Common myeloid progenitor, CD34-positive (primary cell): ENCODE data around the gene C6orf58.
A peak's percentile ranks its signal among the peaks of the same experiment; 100 is the strongest.

Source experiments
- CTCF ChIA-PET: fragments of 350-600 bp; sonication (Branson Sonifier 250); formaldehyde crosslinking; loops from one replicate; lab custom pipeline; 2021; ENCODE audit warnings: antibody characterized with exemption; lab: Charles Lee
- POLR2A ChIA-PET: fragments of 350-600 bp; sonication (Branson Sonifier 250); formaldehyde crosslinking; loops from one replicate; lab custom pipeline; 2021; ENCODE audit warnings: antibody characterized with exemption; lab: Charles Lee
- DNase-seq, 3 donors: peaks; one replicate each; pipeline versions ENCODE4 v3.0.0 to v3.0.0-alpha.2; 2013
- H3K27ac ChIP-seq, 2 experiments: 1 replicate in 1 of 2; 2 replicates in 1 of 2; pipeline ENCODE4 v1.7.0; 2013; ENCODE audit warnings: inconsistent platforms in 2 of 2, low read length in 2 of 2, mild to moderate bottlenecking in 2 of 2, low read depth in 1 of 2, moderate library complexity in 1 of 2; ENCODE audit not compliant: severe bottlenecking in 2 of 2, insufficient read depth in 1 of 2, poor library complexity in 1 of 2
- H3K27me3 ChIP-seq, 5 experiments: replicated peaks in 2 of 5; 1 replicate in 3 of 5; 2 replicates in 2 of 5; pipeline versions ENCODE4 v1.6.1 to v1.7.0; 2013; ENCODE audit warnings: low read length in 4 of 5, mild to moderate bottlenecking in 2 of 5, moderate library complexity in 2 of 5, inconsistent platforms in 1 of 5; ENCODE audit not compliant: insufficient read depth in 5 of 5, control insufficient read depth in 4 of 5
- H3K36me3 ChIP-seq, 4 experiments: 1 replicate in 2 of 4; 2 replicates in 2 of 4; pipeline versions ENCODE4 v1.6.1 to v1.7.0; 2013; ENCODE audit warnings: low read length in 3 of 4, control low read depth in 1 of 4, mild to moderate bottlenecking in 1 of 4; ENCODE audit not compliant: control insufficient read depth in 4 of 4, insufficient read depth in 4 of 4
- H3K4me1 ChIP-seq, 4 experiments: 1 replicate in 3 of 4; 2 replicates in 1 of 4; pipeline versions ENCODE4 v1.6.1 to v1.7.1; 2013; ENCODE audit warnings: low read length in 3 of 4, mild to moderate bottlenecking in 3 of 4, control low read depth in 1 of 4, inconsistent platforms in 1 of 4, moderate library complexity in 1 of 4; ENCODE audit not compliant: control insufficient read depth in 4 of 4, insufficient read depth in 4 of 4; ENCODE audit errors: control extremely low read depth in 1 of 4
- H3K4me3 ChIP-seq, 7 experiments: 1 replicate in 4 of 7; 2 replicates in 3 of 7; pipeline versions ENCODE4 v1.5.1 to v1.7.0; 2013; ENCODE audit warnings: mild to moderate bottlenecking in 7 of 7, low read length in 6 of 7, moderate library complexity in 6 of 7, inconsistent platforms in 2 of 7, low read depth in 2 of 7, control low read depth in 1 of 7; ENCODE audit not compliant: insufficient read depth in 4 of 7, control insufficient read depth in 1 of 7; ENCODE audit errors: extremely low read depth in 1 of 7
- H3K9me3 ChIP-seq, 5 experiments: 1 replicate in 4 of 5; 2 replicates in 1 of 5; pipeline versions ENCODE4 v1.6.1 to v1.7.1; 2013; ENCODE audit warnings: low read length in 4 of 5, mild to moderate bottlenecking in 2 of 5, inconsistent platforms in 1 of 5, low read depth in 1 of 5, moderate library complexity in 1 of 5; ENCODE audit not compliant: control insufficient read depth in 4 of 5, insufficient read depth in 2 of 5; ENCODE audit errors: control extremely low read depth in 1 of 5
- WGBS: methylation state at CpG from one replicate; pipeline ENCODE4 v1.1.5; 2013; ENCODE audit not compliant: insufficient coverage; 5-methylcytosine and 5-hydroxymethylcytosine counted together

C6orf58 gene

GRCh38 chr6:127550403-127550802 is 26.6 kb upstream of the C6orf58 start:
- POLR2A ChIA-PET = no interaction called here
- CTCF ChIA-PET = no interaction called here
- no peak overlapping the region for H3K27ac ChIP-seq

GRCh38 chr6:127554435-127555006 is 22.5 kb upstream of the C6orf58 start:
- CTCF ChIA-PET = no interaction called here
- Histone ChIP-seq H3K4me3 (no peak overlapping the region), H3K27ac (no peak overlapping the region), H3K4me1 (no peaks in the 10 kb centered on the region), H3K9me3 (no peaks in the 10 kb centered on the region), H3K36me3 (no peaks in the 10 kb centered on the region), H3K27me3 (peaks cover 0 to 3% (median 0%) of the 10 kb centered on the region in 5 experiments)
- DNase-seq = peak in 2 of 3 donors; percentile 6 to 23
- 56% methylated on average over 2 of the region's 2 CpGs for WGBS
- POLR2A ChIA-PET = no interaction called here

More at GRCh38 chr6:127550403-127550802, 26.6 kb upstream of the C6orf58 start:
- H3K4me1 ChIP-seq = no peaks in the 10 kb centered on the region
- H3K9me3 ChIP-seq = no peaks in the 10 kb centered on the region
- H3K27me3 ChIP-seq = peaks cover 0 to 5% (median 0%) of the 10 kb centered on the region in 5 experiments
- no peak for DNase-seq
- no peak overlapping the region for H3K4me3 ChIP-seq
- no peaks in the 10 kb centered on the region for H3K36me3 ChIP-seq

- Histone ChIP-seq H3K36me3 (no peaks in the 10 kb centered on the region), H3K4me3 (no peak overlapping the region), H3K27ac (no peak overlapping the region), H3K27me3 (no peaks in the 10 kb centered on the region), H3K4me1 (no peaks in the 10 kb centered on the region), H3K9me3 (no peaks in the 10 kb centered on the region)
- POLR2A ChIA-PET = no interaction called here
- no CpG with 5 or more reads among the region's 1 CpG for WGBS
- no peak for DNase-seq
- CTCF ChIA-PET = no interaction called here
Measured at GRCh38 chr6:127561660-127562059, 15.3 kb upstream of the C6orf58 start.

- Histone ChIP-seq H3K36me3 (no peaks in the 10 kb centered on the region), H3K27me3 (no peaks in the 10 kb centered on the region), H3K4me3 (no peak overlapping the region), H3K4me1 (no peaks in the 10 kb centered on the region), H3K27ac (no peak overlapping the region), H3K9me3 (no peaks in the 10 kb centered on the region)
- CTCF ChIA-PET = no interaction called here
- DNase-seq = no peak
- 100% methylated on average over 1 of the region's 3 CpGs for WGBS
- POLR2A ChIA-PET = no interaction called here
Measured at GRCh38 chr6:127564761-127565160, 12.2 kb upstream of the C6orf58 start.

GRCh38 chr6:127566119-127566518 is 10.9 kb upstream of the C6orf58 start:
- H3K9me3 ChIP-seq = no peaks in the 10 kb centered on the region
- no peaks in the 10 kb centered on the region for H3K4me1 ChIP-seq
- no peaks in the 10 kb centered on the region for H3K36me3 ChIP-seq
- no peaks in the 10 kb centered on the region for H3K27me3 ChIP-seq
- POLR2A ChIA-PET = no interaction called here
- no peak overlapping the region for H3K4me3 ChIP-seq
- no peak for DNase-seq
- CTCF ChIA-PET = no interaction called here
- H3K27ac ChIP-seq = no peak overlapping the region

- Histone ChIP-seq H3K4me3 (no peak overlapping the region), H3K36me3 (no peaks in the 10 kb centered on the region), H3K4me1 (no peaks in the 10 kb centered on the region), H3K9me3 (no peaks in the 10 kb centered on the region), H3K27me3 (no peaks in the 10 kb centered on the region), H3K27ac (no peak overlapping the region)
- CTCF ChIA-PET = no interaction called here
- DNase-seq = no peak
- POLR2A ChIA-PET = no interaction called here
Measured at GRCh38 chr6:127566651-127567050, 10.3 kb upstream of the C6orf58 start.

- DNase-seq = no peak
- Histone ChIP-seq H3K9me3 (no peaks in the 10 kb centered on the region), H3K4me3 (no peak overlapping the region), H3K36me3 (no peaks in the 10 kb centered on the region), H3K27ac (no peak overlapping the region), H3K27me3 (no peaks in the 10 kb centered on the region), H3K4me1 (no peaks in the 10 kb centered on the region)
- CTCF ChIA-PET = no interaction called here
- POLR2A ChIA-PET = no interaction called here
- WGBS = no CpG with 5 or more reads among the region's 2 CpGs
Measured at GRCh38 chr6:127567476-127567875, 9.5 kb upstream of the C6orf58 start.
